HT-29 (cell line): Measurements from ENCODE around the gene SLC25A21. TPM values are rescaled to one million over a fixed set of nuclear protein-coding genes. Genes with fewer than 3 reads are reported as not detected.
"Not testable (repeated sequence)": the region's sequence is repeated elsewhere in the genome, so short reads cannot be mapped to it uniquely, and the experiment has no call there.

Source experiments
- DNase-seq: peaks from one replicate; pipeline ENCODE4 v3.0.0-alpha.2; 2015; ENCODE audit warnings: low spot score
- total RNA-seq: library from RNA; depleted of rRNA; stranded (reverse); fragments of >200 nt; shearing (Covaris generic); gene quantifications from 2 replicates; pipeline ENCODE4 v1.2.3, GENCODE V29; 2014

The SLC25A21 gene
- total RNA-seq, 1 experiment from 2014 or later: not detected

DNA sequence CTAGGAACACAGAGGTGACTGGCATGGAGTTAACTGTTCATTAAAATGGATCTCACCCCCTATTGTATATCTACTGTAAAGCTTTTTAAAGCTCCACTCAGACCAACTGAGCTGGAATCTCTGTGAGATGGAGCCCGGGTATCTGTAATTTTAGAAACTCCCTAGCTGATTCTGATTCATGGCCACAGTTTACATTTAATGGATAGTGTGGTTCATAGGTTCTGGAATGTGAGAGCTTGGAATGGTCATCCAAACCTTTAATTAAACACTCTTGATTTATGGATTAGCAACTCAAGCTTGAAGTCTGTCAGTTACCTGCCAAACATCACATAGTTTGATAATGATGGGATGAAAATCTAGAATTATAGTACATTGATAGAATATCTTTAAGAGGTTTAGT, 183.8 kb downstream of the SLC25A21 start:
- no peak for DNase-seq

DNA sequence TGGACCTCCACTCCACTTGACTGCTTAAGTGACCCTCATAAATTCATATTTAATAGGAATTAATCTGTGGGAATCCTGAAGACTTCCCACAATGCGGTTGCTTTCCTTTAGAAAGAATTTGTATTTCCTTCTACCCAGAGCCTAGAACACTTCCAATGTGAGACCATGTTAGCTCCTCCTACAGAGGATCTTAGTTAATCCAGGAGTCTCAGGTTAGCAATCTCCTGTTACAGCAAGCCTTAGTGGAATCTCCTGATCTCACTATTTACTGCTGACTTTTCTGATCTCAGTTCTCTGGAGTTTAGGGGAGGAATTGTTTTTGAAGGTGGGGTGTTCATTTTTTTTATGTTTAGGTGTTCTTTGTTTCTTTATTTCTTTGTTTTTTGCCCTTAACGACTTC, 186.0 kb downstream of the SLC25A21 start:
- no peak for DNase-seq

DNA sequence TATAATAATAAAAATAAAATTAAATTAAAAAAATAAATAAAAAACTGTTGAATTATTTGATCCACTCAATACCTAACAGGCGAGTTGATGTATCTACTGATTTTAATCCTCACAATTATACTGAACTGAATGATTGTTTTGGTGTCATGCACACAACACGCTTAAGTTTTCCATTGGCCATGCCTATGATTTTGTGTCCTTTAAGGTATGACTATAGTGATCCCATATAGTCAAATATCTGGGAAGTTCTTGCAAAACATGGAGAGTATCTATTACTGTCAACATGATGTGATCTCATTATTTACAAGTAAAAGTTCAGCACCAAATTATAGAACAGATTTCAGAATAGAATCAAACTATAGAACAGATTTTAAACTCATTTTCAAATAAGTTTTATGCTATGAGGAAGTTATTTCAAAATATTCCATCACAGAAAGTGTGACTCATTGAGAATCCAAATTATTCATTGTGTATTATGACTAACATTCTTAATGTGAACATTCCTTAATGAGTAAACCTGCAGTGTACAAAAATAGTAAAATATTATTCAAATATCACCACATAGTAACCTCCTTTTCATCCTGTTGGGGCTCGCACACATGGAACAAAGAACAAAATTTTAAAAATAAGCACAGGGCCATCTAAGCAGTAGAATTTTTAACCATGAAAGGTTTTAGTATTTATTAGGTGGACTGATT, 190.4 kb downstream of the SLC25A21 start:
- no peak for DNase-seq

DNA sequence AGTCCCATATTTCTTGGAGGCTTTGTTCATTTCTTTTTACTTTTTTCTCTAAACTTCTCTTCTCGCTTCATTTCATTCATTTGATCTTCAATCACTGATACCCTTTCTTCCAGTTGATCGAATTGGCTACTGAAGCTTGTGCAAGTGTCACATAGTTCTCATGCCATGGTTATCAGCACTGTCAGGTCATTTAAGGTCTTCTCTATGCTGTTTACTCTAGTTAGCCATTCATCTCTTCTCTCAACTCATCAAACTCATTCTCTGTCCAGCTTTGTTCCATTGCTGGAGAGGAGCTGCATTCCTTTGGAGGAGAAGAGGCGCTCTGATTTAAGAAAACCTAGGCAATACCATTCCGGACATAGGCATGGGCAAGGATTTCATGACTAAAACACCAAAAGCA, 192.0 kb downstream of the SLC25A21 start:
- not testable (repeated sequence) for DNase-seq

DNA sequence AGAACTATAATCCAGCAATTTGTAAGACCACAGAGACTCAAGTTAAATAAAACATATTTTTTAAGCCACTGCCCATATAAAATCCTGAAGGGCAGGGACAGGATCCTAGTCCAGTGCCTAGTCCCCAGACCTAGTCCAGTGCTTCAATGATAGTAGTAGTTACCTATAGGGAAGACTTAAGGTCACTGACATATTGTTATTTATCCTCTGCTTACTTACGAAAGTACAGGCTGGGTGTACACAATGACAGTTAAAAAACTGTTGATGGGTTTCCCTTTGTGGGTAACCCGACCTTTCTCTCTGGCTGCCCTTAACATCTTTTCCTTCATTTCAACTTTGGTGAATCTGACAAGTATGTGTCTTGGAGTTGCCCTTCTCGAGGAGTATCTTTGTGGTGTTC, 192.5 kb downstream of the SLC25A21 start:
- no peak for DNase-seq

DNA sequence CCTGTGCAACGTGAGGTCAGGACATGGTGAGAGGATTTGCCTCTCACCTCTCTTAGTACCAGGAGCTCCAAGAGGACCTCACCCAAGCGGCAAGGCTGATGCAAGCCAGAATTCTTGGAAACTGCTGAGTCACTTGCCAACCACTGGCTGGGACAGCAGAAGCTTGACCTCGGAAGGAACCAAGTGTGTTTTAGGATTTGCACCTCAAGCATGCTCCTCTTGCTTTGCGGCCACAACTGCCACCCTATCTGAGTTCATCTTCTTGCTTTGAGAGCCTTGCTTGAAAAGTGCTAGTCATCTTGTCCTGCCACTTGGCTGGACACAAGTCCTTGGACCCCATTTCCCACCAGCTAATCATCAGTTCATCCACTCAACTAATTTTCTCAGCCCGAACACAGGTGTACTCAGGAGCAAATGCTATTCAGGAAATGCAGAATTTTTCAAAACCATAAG, 195.8 kb downstream of the SLC25A21 start:
- DNase-seq: no peak

DNA sequence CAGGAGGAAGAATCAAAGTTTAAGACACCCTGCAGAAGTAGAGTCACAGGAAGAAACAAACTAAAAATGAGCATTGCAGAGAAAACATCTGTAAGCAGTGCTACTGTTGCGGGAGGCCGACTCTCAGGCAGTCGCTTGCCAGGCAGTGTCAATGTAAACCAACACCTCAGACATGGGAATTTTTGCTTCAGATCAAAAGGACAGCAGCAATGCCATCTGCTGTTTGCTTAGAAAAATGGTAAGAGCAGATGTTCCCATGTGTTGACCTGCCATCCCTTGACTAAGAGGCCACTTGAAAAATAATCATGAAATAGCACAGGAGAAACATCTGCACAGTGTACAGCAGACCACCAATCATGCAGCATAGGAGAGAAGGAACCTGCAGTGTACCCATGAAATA, 196.6 kb downstream of the SLC25A21 start:
- DNase-seq: peak; percentile 22

DNA sequence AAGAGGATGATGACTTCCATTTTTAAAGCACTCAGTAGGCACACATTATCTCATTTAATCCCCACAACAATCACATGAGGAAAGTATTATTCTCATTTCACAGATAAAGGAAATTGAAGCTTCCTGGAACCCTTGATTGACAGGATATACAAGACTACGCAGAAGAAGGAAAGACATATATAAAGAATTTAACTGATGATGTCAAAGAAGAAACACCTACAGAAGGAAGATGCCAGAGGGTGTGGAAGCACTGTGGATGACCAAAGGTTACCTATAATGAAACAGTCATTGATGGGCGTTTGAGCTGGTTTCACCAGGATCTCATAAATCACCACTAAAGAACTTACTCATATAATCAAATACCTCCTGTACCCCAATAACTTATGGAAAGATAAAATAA, 197.4 kb downstream of the SLC25A21 start:
- no peak for DNase-seq

DNA sequence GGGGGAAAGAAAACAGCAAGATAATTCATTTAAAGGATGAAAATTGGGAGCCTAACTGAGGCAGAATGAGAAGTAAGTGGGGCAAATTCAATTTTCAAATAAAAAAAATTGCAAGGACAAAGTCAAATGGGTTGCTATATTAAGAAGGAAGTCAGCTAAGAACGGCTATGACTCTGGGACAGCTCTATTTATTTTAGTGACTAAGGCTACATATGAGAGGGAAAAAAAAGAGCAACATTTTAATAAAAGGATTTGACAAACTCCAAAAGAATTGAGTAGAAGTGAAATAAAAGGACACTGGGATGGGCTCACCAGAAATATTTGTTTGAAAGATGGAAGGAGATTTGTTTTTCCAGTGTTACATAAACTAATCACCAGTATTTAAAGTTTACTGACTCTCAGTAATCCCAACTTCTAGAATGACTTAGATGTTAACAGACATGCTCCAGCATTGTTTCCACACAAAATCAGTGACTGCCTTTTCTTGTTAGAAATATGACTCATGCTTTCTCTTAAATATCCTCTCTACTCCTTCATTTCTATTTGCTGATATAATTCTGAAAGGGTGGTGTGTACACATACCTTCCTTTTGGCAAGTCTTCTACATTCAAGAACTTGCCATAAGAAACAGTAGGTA, 198.5 kb downstream of the SLC25A21 start:
- peak; percentile 17 for DNase-seq

DNA sequence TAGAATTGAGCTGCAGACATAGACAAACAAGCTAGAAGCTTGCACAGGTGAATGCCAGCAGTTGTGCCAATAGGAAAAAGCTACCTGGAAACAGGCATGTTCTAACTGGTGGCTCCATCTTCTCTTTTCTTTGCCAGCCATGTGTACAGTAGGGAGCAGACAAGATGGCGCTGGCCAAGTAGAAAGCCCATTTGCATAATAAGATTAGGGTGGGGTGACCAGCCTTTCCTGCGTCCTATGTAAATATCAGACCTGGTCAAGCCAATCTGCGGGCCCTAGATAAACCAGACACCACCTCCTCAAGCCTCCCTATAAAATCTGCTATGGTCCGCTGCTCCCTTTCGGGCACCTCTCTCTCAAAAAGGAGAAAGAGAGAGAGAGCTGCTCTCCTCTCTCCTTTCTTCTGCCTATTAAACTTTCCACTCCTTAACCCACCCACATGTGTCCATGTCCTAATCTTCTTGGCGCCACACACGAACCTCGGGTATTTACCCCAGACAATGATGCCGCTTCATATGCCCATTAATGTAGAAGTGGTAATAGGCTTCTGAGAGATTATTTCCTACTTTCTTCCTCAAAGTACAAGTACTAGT, 201.0 kb downstream of the SLC25A21 start:
- DNase-seq: no peak

DNA sequence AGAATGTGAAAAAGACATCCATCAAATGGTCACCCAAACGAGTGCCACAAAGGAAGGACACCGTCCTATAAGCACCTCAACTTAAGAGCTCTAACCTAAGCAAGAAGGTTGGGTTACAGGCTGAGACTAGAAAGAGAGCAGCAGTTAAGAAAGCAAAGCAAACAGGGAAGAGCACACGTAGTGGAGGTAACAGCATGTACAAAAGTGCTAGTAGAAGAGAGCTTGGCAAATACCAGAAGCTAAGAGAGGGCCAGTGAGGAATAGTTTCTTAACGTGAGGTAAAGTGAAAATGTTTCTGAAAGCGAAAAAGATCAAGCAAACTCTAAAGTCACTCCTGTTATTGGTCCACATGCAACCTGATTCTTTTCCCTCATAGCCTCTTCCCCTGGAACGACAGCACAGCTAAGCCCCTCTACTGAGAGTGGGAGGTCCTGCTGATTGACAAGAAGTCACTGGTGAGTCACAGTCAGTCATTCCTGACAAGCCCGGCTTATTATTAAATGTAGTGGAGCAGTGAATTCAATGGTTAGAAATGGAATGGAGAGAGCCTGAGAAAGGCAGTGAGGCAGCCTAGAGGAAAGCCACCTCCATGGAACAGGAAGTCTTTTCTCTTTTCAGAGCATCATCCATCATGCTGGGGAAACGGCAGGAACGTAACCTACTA, 204.4 kb downstream of the SLC25A21 start:
- DNase-seq: no peak

DNA sequence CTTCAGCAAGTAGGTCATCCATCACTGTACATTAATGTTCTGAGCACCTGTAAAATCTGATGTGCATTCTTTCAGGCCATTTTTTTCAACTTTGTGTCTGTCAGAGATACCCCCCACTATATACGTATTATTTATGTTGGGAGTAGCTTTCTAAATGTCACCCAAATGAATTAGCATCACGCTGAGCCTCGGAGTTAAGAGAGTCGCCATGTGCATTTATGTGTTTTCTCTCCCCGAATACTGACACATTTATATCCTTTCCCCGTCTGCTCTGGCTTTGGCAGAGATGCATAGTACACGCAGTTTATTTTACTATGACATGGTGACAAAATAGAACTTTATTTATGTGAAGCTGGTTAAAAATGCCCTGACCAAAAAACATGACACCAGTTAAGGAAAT, 216.4 kb downstream of the SLC25A21 start:
- no peak for DNase-seq

DNA sequence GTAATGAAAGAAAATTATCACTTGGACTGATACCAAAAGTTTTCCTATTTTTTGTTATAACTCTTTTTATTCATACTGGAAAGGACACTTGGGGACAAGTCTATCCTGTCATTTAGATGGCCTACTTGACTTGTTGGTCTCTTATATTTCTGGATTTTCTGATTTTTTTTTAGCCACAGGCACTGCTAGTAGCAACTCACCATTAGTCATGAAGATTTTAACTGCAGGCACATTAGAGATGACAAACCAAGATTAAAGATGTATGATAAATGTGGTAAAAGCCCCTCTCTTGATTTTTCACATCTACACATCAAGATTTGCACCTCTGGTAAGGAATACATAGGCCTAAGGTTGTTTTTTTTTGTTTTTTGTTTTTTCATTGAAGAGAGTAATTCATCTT, 217.0 kb downstream of the SLC25A21 start:
- no peak for DNase-seq

DNA sequence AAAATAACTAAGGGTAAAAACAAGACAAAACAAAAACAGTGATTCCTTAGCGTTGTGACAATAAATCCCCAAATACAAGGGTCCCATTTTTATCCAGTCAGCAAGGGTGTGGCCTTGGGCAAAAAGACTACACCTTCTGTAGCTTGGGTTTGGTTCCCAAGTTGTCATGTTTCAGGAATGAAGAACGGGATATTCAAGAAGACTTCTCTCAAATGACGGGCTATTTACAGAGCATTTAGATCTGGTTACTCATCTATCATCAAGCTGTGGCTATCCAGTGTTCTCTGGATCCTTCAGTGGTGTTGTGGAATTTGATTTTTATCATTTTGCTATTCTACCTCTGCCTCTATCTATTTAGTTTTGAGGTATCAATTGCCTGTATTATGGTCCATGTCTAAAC, 219.7 kb downstream of the SLC25A21 start:
- no peak for DNase-seq

DNA sequence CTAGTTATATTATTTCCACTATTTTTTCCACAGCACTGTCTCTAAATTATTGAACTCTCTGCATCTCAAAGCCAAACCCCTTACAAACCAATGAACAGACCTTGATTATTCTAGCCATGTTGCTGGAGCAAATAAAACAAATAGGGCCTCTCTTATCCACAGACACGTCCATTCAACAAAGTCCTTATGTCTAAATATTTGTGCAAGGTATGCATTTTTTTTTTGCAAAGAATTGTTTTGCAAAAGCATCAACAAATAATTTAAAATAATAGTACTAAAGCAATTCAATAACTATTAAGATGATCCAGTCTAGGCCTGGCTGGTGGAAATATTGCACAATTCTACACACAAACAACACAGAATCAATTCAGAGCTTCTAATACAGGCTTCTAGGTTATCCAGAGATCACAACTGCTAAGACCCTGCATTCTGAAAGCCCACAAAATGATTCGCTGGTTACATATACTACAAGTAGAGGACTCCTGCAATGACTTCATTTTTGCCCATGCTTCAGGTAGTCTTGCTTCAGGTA, 221.0 kb downstream of the SLC25A21 start:
- no peak for DNase-seq

DNA sequence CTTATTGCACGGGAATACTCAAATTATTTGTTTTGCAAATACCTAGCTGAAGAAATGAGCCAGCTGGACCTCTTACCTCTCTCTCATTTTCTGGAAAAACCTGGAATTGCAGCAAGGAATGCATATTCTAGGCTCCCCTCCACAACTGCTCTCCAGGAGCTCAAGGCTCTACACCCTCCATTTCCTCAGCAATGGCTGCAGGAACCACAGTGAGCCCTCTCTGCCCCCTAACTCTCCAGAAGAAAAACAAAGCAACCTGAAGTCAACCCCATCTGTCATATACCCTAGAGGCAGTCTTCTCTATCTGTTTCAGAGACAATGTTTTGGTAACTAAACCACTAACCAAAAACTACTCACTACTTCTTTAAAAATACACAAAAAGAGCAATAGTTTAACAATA, 221.6 kb downstream of the SLC25A21 start:
- DNase-seq: no peak

DNA sequence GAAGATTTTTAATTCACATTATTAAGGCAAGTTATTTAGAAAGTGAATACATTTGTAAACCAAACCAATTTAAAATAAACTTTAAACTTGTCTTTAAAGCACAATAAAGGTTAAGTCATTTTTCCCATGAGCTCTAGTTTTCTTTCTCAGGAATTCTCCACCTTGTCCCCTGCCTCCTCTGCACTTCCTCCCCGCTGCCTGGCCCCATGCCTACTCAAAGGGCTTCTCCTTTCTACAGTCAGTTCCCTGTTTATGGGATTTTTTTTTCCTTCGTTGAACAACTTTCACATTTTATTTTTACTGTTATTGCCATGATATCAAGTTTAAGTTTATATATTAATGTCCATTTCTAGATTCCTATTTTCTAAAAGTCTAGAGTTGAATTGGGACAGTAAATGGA, 223.0 kb downstream of the SLC25A21 start:
- no peak for DNase-seq

DNA sequence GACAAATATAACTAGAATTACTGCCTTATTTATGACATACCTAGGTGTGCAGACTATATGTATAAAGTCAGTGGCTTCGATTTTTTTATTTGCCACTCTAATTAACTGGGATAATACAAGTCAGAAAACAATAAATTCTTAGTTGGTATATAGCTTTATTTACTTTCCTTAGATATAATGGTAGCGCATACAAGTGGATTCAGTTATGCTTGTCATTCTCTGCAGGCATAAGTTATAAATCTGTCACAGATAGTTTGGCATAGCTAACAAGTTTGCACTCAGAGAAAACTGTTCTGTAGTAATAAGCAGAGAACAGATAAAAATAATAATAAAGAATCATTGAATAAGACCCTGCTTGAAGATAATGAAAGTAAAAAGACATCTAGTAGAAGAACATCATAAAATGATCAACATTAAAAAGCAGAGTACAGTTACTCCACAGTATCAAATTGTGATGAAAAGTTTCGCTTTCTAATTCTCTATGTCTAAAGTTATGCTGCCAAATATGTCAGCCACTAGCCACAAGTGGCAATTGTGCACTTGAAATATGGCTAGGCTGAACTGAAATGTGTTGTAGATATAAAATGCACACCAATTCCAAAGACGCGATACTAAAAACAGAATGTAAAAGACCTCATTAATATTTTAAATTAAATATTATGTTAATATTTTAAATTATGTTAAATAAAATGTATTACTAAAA, 224.1 kb downstream of the SLC25A21 start:
- no peak for DNase-seq

DNA sequence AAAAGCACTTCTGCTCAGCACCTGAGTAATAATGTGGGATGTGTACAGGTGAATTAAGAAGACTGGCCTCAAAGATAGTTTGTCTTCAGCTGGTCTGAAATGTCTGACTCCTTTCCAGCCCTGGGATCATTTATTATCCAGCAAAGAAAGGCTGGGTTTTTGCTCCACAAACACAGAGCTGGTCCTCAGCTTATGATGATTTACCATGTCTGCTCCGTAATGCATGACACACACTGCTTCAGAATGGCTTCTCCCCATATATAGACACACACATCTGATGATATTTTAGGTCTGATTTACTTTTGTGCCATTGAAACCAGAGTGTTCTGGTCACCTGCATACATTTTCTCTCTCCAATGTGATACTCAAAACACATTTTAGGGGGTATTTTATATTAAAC, 225.0 kb downstream of the SLC25A21 start:
- DNase-seq: no peak

DNA sequence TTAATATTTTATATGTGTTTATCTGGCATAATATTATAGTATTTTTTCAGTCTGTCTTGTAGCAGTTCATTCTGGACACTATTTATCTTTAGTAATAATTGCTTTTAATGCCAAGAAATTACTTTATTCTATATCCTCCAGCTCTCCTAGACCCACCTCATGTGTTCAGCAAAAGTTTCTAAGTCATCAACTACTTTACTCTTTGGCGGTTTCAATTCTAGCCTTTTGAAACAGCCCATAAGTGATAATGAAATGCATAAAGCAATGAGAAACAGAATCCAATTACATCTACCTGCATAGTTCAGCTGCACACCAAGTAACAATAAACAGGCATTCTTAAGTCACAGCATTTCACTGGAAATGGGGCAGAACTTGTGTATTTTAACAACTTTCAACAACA, 225.5 kb downstream of the SLC25A21 start:
- DNase-seq: no peak

DNA sequence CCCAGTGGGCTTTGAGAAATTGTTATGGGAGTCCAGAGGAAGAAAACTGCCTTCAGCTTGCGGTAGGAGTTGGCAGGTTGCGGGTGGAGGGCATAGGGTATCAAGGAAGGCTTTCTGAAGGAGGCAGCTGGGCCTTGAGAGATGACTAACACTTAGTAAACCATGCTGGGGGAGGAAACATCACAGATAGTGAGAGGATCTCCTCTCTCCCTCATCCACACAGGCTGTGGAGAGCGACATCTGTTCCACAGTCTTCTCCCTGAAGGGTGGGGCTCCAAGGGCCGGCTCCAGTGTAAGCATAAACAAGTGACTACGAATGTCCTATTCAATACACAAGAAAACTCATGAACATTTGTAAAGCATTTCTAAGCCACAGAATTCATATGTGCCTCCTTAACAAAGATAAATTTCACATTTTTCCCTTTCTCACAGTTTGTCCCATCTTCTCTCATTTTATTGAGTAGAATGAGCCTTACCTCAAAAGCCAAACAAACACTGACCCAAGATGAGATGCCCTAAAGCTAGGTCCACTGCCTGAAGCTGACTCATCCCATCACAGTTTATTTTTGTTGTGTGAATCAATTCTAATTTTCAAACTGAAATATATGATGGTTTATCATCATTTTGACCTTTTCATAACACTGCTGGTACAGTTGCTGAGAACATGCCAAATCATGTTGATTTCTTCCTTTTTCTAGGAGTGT, 227.9 kb downstream of the SLC25A21 start:
- no peak for DNase-seq
